ENCODE data around the gene PRICKLE3.
A peak's percentile ranks its signal among the peaks of the same experiment; 100 is the strongest.

Gene PRICKLE3, protein sequence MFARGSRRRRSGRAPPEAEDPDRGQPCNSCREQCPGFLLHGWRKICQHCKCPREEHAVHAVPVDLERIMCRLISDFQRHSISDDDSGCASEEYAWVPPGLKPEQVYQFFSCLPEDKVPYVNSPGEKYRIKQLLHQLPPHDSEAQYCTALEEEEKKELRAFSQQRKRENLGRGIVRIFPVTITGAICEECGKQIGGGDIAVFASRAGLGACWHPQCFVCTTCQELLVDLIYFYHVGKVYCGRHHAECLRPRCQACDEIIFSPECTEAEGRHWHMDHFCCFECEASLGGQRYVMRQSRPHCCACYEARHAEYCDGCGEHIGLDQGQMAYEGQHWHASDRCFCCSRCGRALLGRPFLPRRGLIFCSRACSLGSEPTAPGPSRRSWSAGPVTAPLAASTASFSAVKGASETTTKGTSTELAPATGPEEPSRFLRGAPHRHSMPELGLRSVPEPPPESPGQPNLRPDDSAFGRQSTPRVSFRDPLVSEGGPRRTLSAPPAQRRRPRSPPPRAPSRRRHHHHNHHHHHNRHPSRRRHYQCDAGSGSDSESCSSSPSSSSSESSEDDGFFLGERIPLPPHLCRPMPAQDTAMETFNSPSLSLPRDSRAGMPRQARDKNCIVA
- 2.2 to 6.2 reads per million in 2 donors for total RNA-seq

DNA sequence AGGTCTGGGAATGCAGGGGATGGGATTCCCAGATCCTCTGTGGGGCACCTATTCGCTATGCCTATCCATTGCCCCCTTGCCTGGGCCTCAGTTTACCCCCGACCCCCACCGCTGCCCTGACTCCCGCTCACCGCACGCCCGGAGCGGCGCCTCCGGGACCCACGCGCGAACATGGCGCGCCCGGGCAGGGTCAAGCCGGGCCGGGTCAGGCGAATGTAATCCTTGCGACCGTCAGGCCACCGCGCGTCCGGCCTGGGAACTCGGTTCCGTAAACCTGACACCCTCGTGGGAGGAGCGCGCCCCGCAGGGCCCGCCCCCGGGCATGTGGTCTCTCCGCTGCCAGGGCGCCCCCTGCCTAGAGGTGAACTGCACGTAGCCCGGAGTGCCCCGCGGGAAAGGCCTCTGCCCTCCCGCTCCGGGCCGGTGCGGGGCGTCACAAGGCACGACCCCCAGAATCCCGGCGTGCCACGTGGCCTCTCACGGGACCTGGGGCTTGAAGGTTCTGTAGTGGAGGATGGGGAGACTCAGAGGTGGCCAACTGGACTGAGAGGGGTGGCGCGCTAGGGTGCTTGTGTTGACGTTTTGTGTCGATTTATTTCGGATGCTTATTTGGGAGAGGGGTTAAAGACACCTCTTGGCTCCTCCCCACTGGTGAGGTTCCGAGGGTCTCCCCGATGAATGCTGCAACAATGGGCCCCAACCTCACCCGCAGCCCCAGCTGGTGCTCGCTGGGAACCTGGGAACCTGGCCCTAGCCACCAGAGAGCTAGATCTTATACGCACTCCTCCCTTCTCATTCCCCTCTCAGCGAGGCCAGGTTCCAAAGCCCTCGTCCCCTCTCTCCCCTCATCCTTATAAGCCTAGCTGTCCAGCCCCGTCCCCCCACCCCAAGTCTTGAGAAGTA lies at the start of gene PRICKLE3:
Gene PRICKLE3 (minus strand): TSS at position 249 of the 903 bp plus-strand sequence. CDS start 76 bp downstream, at position 173.
- DNase-seq, result peak; percentile 45 to 78 (median 60)

DNA sequence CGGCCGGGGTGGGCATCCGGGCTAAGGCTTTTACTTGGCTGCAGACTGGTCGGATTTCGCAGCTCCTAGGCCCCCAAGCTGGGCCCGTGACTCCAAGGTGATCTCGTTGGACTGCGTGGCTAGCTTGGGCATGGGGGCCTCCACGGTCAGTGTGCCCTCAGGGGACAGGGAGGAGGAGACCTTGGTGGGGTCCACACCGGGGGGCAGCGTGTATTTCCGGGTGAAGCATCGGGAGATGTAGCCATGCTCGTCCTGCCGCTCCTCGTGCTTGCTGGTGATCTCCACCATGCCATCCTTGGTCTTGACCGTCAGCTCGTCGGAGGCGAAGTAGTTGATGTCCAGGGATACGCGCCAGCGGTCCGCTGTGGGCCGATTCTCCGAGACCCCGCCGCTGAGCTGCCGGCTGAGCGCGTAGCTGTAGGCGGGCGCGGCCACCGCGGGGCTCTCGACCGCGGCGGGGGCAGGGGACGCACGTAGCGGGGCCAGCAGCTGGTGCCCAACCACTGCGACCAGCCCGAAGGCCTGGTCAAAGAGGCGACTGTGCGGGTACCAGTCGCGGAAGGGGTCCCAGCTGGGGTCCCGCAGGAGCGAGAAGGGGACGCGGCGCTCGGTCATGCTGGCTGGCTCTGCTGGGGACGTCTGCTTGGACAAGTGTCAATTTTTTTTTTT lies 47.8 kb upstream of the PRICKLE3 start:
- no peak for DNase-seq

- DNase-seq, result no peak
Observed at GRCh38 chrX:49233176-49233575, 47.0 kb upstream of the PRICKLE3 start, which contains the start of gene CACNA1F. CACNA1F (minus strand) TSS chrX:49233340; CDS start chrX:49233309, 31 bp downstream.

DNA sequence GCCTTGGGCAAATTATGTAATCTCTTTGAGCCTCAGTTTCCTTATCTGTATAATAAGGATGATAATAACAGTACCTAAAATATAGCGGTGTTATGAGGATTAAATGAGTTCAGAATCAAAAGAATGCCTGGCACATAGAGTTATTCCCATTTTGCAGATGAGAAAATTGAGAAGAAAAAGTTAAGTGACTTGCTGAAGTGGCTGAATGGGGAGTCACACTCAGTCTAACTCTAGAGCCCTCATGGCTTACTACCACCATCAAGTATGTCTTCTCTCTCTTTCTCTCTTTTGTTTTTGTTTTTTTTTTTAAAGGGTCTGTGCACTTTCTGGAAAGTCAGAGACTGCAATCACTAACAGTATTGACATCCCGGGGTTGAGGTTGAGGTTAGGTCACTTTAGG lies 46.4 kb upstream of the PRICKLE3 start:
- DNase-seq, result no peak

DNA sequence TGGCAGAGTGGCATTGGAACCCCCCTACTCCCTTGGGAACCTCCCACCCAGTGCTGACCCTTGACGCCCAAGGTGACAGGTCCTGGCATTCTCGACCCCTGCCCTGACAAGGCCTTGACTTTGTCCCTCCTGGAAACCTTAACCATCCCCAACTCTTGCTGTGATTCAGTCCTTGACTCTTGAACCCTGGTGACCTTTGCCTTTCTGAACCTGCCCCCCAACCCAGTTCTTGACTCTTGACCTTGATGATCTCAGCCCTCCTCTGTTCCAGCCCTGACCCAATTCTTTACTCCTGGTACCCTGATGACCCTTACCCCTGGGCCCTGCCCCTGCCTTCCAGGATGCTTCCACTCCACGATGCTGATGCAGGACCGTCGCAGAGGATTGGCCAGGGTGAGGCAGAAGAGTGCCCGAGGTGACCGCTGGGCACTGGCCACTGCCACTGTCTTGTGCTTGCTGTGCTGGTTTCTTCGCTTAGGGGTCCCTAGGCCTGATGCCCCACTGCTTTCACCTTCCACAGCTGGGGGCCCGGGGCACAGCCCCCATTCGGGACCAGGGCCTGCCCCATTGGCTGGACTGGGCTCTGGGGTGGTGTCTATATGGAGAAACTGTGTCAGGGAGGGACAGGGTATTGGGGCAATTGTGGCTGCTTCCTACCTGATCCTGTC lies 45.3 kb upstream of the PRICKLE3 start:
- no peak for DNase-seq

- peak in 4 of 5 experiments; percentile 32 to 70 (median 40) for DNase-seq
Observed at GRCh38 chrX:49230500-49231232, 44.5 kb upstream of the PRICKLE3 start.

GRCh38 chrX:49228185-49228584 lies 42.0 kb upstream of the PRICKLE3 start:
- DNase-seq, result no peak

GRCh38 chrX:49227726-49228125 lies 41.6 kb upstream of the PRICKLE3 start:
- DNase-seq, result no peak

GRCh38 chrX:49226946-49227345 lies 40.8 kb upstream of the PRICKLE3 start:
- DNase-seq, result no peak

GRCh38 chrX:49225858-49226257 lies 39.7 kb upstream of the PRICKLE3 start:
- no peak for DNase-seq

- DNase-seq, result no peak
Observed at GRCh38 chrX:49221868-49222267, 35.7 kb upstream of the PRICKLE3 start.

- DNase-seq, result no peak
Observed at GRCh38 chrX:49220100-49220499, 33.9 kb upstream of the PRICKLE3 start.

DNA sequence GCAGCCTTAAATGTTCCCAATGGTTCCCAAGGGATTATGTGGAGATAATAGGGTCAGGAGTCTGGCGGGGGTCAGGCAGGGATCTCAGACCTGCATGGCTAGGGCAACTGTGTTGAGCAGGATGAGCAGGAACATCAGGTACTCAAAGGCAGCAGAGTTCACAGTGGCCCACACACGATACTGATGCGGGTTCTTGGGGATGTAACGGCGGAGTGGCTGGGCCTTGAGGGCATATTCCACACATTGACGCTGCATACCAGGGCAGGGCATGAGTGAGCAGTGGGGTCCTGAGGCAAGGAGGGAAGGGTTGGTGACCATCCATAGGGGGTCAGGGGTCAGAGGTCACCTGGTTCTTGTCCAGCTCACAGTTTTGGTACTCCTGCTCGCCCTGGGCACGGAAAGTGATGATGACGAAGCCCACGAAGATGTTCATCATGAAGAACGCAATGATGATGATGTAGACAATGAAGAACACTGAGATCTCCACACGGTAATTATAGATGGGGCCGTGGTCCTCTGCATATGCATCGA lies 28.9 kb upstream of the PRICKLE3 start:
- DNase-seq, result no peak

GRCh38 chrX:49214416-49214815 lies 28.2 kb upstream of the PRICKLE3 start:
- no peak for DNase-seq

DNA sequence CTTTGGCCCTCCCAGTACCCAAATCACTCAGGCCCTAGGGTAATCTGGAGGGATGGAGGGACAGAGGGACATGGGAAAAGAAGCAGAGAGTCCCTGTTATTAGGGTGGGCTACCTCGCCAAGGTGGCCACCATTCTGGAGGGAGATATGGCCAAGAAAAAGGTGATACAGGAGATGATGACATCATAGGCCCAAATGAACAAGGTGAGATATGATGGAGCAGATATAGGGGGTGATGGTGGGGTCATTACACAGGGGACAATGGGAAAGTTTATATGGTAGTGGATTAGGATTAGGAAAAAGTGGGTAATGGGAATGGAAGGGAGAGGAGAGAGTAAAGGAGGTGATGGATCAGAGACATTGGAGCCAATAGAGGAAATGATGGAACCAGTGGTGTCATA lies 26.7 kb upstream of the PRICKLE3 start:
- DNase-seq, result no peak

DNA sequence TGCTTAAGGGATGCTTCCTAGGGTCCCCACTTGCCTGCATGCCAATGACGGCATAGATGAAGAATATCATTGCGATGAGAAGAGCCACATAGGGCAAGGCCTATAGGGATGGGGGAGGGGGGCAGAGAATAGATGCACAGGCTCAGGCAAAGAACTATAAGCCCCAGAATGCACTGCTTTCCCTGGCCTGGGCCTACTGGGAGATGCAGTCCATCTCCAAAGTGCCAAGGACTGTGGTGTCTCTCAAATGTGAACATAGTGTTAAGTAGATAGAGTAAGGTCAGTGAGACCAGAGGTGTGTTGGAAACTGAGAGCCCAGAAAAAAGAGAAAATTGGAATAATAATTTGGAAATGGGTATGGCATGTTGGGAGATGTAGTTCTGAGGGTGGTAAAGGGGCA lies 26.0 kb upstream of the PRICKLE3 start:
- DNase-seq, result no peak

GRCh38 chrX:49211074-49211473 lies 24.9 kb upstream of the PRICKLE3 start:
- DNase-seq, result no peak

DNA sequence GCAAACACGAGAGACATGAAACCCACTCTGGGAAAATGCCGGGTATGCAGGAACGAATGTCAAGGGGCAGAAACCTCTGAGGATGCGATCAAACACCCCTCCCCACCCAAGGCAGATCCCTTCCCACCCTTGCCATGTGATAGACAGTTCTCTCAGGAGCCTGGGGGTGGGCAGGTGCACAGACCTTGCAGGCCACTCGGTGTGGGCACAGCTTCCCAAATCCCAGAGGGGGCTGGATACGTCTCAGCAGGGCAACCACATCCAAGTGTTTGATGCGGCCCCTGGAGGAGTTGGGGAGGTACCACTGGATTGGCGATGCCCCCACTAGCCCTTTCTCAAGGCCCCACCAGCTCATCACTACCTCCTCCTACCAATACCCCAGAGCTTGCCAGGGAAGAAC lies 24.2 kb upstream of the PRICKLE3 start:
- DNase-seq, result no peak

- DNase-seq, result no peak
Observed at GRCh38 chrX:49209434-49210251, 23.5 kb upstream of the PRICKLE3 start.

DNA sequence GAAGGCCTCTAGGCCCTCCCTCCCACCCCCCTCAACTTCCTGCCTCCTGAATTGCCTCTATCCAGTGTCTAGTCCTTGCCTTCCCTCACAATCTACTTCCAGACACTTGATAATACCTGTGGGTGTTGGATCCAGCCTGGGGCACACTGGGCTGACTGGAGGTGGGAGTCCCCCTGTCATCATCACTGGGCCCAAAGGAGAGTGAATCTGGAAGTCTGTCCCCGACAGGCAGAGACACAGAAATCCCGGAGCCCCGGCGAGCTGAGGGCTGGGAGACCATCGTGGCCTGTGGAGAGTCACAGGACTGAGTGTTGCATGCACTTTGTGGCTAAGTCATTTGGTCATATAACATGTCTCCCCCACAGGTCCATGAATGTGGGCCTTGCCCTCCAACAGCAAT lies 22.2 kb upstream of the PRICKLE3 start:
- no peak for DNase-seq
